Measurements from ENCODE around the gene PAX3.

The PAX3 gene

DNA sequence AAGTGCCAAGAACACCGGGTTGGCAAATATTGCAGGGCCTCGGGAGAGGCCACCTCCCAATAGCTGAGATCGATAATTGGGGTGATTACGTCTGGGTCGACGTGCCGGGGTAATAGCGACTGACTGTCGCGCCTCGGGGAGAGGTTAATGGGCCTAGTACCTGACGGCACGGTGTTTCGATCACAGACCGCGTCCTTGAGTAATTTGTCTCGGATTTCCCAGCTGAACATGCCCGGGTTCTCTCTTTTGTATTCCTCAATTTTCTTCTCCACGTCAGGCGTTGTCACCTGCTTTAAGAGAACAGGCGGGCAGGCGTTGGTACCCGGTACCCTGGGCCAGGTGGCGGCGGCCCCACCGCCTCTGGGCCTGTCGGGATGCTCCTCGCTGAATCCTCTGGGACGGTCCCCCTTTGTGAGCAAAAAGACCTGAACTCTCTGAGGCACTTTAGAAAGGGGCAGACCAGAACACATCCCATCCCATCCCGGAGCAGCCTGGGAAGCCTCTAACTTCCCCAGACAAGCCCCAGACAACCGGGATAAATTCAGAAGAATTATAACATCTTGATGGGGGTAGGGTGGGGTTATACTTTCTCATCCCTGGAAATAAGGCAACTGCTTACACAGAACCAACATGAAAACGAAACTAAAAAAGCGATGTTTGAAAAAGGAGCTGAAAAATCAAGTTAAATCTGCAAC, 3.3 kb downstream of the PAX3 start:
- no peak for DNase-seq

DNA sequence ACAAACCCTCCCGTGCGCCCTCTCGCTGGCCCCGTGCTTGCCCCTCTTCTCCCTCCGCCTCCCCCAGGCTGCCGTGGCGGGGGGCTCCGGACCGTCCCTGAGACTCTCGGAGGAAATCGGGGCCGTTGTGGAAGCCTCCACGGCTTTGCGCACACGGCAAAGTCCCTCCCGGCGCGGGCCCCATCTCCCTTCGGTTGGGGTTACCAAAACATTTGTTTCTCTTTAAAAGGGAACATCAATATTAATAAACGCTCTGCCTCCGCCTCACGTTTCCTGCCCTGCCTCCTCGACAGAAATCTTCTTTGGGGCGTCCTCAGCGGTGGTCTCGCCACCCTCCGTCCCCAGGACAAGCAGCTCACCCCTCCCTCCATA, 3.8 kb downstream of the PAX3 start:
- DNase-seq, result no peak

GRCh38 chr2:222293660-222294630, 4.9 kb downstream of the PAX3 start:
- DNase-seq, result no peak

DNA sequence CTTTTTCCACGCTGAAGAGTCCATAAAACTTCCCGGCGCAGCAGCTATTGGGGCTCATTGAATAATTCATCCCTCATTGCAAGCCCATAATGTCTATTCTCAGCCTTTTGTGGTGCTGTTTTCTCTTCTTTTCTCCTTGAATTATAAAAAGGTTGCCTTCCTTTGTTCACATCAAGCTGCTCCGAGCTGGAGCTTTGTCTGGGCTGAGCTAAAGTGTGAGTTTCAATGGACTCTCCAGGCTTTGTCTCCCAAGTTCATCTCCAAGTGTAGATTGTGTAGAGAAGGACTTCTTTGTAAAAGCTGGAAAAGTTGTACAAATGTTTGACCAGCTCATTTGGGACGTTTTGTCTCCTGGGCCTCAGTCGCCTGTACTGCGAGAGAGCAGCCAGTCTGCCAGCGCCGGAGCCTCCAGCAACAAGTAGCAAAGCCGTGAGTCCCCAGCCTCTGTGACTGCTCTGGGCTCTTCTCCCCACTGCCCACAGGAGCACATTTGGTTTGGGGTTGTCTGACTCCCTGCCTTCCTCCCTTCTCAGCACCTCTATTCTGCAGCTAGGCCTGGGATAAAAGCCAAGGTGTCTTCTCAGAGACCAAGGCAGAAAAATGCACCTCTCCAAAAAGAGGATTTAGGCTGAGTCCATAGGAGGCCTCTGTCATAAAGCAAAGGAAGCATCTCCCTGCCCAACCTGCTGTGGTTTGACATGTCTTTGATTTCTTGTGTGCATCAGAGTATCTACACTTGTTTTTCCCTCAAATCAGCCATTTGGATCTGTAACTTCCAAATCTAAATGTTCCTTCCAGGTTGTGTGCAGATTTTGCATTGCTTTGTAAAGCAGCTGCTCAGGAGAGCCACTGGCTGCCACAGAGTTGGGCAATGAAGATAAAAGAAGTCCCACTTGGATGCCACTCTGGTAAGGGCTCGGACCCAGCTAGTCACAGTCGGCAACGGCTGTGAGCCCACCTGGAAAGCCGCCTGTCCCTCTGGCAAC, 6.4 kb downstream of the PAX3 start:
- DNase-seq, result no peak

GRCh38 chr2:222291485-222291841, 7.3 kb downstream of the PAX3 start:
- no peak for DNase-seq

- no peak for DNase-seq
These were observed 7.9 kb downstream of the PAX3 start for GRCh38 chr2:222290736-222291484.

DNA sequence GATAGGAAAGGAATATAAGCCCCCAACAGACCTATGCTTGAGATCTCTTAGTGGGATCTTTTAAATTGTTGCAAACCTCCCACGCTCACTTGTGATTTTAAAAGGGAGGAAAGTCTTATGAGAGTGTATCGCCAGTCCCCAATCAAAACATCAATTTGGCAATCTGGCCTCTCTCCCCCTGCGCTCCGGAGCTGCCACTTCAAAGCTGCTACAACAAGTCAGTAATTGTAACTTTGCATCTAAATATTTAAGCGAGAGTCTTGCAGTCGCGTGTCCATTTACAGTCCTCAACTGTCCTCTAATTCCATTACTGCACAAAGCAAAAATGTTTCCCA, 8.4 kb downstream of the PAX3 start:
- no peak for DNase-seq

DNA sequence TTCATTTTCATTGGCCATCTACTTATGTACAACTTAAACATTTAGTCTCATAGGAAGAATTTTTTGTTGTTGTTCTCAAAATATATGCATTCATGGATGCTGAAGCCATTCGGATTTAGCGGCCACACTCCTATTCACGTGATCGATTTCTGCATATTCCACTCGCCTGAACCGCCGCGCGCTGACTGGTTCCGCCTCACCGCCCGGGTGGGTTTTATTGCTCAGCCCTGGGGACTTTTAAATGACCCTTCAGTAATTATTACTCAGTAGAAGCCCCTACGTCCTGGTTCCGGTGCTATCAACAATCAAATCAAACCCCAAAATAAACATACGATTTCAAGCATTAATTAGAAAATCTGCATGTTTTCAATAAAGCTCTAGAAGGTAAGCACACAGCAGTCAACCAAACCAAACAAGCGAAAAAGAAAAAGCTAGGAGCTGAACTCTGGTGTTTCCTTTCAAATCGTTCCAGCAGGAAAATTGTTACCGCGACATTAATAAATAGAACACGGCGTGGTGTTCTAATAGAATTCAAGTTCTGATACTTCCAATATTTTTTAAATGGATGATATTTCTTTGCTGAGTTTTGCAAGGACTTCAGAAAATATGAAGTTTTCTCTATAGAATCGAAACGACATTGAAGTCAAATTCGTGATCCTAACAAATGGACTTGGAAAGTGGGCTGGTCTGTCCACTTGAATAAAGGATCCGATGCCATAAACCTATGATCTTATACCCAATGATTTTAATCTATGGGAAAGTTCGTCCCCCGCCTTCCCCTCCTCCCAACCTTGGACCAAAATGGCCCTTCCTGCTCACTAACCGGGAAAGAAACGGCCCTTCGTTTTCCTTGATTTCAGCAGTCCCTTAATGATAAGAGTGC, 9.3 kb downstream of the PAX3 start:
- no peak for DNase-seq

- DNase-seq, result no peak
These were observed 10.1 kb downstream of the PAX3 start for GRCh38 chr2:222288590-222289277.

DNA sequence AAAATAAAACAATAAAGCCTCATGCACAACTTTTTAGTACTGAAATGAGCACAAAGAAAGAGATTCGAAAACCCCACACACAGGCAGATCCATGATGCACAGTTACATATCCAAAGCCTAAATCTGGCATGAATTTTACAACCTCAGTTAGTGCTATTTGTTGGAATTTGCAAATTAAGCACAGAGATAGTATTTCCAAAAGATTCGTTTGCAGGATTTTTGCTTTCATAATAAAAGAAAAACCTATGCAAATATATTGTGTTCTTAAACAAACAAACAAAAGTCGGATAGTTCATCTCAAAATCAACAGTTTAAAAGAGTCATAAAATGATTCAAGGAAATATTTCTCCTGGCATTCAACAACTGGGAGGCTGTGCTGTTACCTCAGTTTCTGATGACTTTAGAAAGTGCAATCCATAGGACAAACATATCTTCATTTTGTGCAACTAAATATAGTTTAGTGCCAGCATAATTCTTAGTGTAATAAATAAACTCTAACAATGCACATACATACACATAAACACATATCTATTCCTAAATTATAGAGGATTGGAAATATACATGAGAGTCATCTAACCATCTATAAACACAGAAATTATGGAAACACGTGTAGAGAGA, 10.8 kb downstream of the PAX3 start:
- DNase-seq, result no peak

DNA sequence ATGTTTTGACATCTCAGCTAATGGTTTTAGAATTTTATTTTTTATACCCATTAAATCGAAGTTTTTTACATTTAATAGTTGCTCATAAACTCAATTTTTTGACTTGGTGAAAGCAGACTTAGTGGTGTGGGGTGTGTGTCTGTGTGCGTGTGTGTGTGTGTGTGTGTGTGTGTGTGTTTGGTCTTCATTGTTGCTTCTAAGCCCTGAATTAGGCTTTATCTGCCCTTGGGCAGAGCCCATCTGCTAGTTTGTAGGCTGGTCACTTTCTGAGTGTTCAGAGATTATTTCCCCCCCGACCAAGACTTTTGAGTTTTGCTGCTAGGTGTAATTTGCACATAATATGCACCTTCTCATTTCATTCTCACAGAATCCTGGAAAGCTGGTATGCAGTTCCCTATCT, 14.3 kb downstream of the PAX3 start:
- DNase-seq, result no peak

GRCh38 chr2:222283634-222284033, 15.2 kb downstream of the PAX3 start:
- DNase-seq, result no peak

GRCh38 chr2:222281506-222281905, 17.3 kb downstream of the PAX3 start:
- peak; percentile 38 for DNase-seq

DNA sequence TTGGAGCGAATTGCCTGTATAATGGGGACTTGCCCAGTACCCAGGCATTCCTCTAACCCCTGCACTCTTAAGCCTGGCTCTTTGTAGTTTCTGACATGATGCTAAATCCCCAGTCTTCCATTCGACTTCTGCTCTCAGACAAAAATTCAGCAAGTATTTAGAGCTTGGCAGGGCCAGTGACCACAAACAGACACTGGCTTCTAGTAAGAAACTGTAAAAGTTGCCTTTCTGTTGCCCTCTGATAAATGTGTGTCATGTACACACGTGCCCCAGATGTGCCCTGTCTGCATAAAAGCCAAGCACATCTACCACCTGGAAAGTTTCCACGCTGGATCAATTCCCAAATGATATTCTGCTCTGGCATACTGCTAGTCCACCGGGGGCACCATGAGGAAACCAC, 18.0 kb downstream of the PAX3 start:
- peak; percentile 5 for DNase-seq

- DNase-seq, result no peak
These were observed 26.3 kb downstream of the PAX3 start for GRCh38 chr2:222272446-222273015.

- DNase-seq, result no peak
These were observed 26.9 kb downstream of the PAX3 start for GRCh38 chr2:222271854-222272253.

DNA sequence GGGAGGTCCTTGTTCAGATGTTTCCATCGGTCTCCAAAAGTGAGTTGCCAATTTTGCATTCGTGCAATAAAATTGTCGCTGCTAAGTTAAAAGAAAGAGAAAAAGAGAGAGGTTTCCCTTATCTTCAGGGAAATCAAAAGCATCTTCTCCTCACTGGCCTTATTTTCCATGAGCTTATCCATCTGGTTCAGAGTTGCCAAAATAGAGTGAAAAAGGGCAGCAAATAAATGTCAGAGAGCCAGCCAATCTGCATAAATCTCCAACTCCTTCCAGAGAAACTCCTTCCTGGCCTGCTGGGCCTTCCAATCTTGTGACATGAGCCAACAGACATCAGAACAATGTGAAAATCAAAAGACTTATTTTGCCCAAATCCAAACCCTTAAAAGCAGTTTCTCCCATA, 28.4 kb downstream of the PAX3 start:
- DNase-seq, result no peak

DNA sequence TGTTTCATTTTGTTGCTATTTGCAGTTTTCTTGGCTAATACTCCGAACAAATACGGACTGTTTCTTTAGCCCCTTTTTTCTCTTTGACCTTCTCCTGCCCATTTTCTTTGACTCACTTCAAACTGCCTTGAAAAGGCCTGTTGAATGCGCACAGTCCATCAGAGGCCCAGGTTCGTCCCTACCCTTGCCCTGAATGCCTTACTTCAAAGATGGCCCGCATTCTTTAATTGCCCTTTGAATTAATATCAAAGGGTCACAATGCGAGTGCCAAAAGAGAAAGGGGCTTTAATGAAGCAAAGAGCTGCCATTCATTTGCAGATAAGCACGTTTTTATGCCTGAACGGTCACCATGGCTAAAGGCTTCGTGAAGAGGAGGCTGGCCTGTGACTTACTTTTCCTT, 29.7 kb downstream of the PAX3 start:
- DNase-seq, result no peak

GRCh38 chr2:222268311-222268990, 30.3 kb downstream of the PAX3 start:
- no peak for DNase-seq
